CD8-positive, alpha-beta memory T cell (primary cell): ENCODE data around the gene SLC4A1. TPM values are rescaled to one million over a fixed set of nuclear protein-coding genes. Genes with fewer than 3 reads are reported as not detected.

ENCODE experiments used
- CTCF ChIA-PET: fragments of 350-600 bp; sonication (Branson Sonifier 250); formaldehyde crosslinking; loops from one replicate; lab custom pipeline; 2021; ENCODE audit warnings: antibody characterized with exemption; lab: Charles Lee
- POLR2A ChIA-PET: fragments of 350-600 bp; sonication (Branson Sonifier 250); formaldehyde crosslinking; loops from one replicate; lab custom pipeline; 2021; ENCODE audit warnings: antibody characterized with exemption; lab: Charles Lee
- DNase-seq, 5 donors: peaks; one replicate each; pipeline versions ENCODE4 v3.0.0 to v3.0.0-alpha.2; 2020 to 2022; ENCODE audit warnings: mixed read lengths in 1 of 5
- H3K27ac ChIP-seq: one replicate; pipeline ENCODE4 v1.7.0; 2013; ENCODE audit warnings: low read depth, mild to moderate bottlenecking, low read length, moderate library complexity
- H3K27me3 ChIP-seq: 2 replicates; pipeline ENCODE4 v1.7.0; 2013; ENCODE audit warnings: low read length, mild to moderate bottlenecking; ENCODE audit not compliant: insufficient read depth, poor library complexity, severe bottlenecking
- H3K36me3 ChIP-seq: 2 replicates; pipeline ENCODE4 v1.7.0; 2013; ENCODE audit warnings: mild to moderate bottlenecking, low read length, moderate library complexity; ENCODE audit not compliant: insufficient read depth
- H3K4me1 ChIP-seq: 2 replicates; pipeline ENCODE4 v1.7.0; 2013; ENCODE audit warnings: mild to moderate bottlenecking, low read length, moderate library complexity; ENCODE audit not compliant: insufficient read depth
- H3K4me3 ChIP-seq: 2 replicates; pipeline ENCODE4 v1.7.0; 2013; ENCODE audit warnings: mild to moderate bottlenecking, low read length
- H3K9me3 ChIP-seq: 2 replicates; pipeline ENCODE4 v1.7.0; 2013; ENCODE audit warnings: mild to moderate bottlenecking, low read length
- H3K27ac Mint-ChIP-seq, 8 donors: one replicate each; pipeline ENCODE4 v1.8.0; 2020 to 2021; ENCODE audit warnings: mixed read lengths in 8 of 8, mild to moderate bottlenecking in 6 of 8, inconsistent platforms in 3 of 8, moderate library complexity in 3 of 8
- H3K27me3 Mint-ChIP-seq, 2 donors: one replicate each; pipeline ENCODE4 v1.8.0; 2020 to 2021; ENCODE audit warnings: mixed read lengths in 2 of 2, mild to moderate bottlenecking in 1 of 2, moderate library complexity in 1 of 2
- H3K36me3 Mint-ChIP-seq, 3 donors: one replicate each; pipeline ENCODE4 v1.8.0; 2020 to 2021; ENCODE audit warnings: mixed read lengths in 3 of 3, inconsistent platforms in 1 of 3, mild to moderate bottlenecking in 1 of 3
- H3K4me1 Mint-ChIP-seq, 3 donors: one replicate each; pipeline ENCODE4 v1.8.0; 2020 to 2021; ENCODE audit warnings: mixed read lengths in 3 of 3, inconsistent platforms in 1 of 3, mild to moderate bottlenecking in 1 of 3
- H3K4me3 Mint-ChIP-seq, 7 donors: one replicate each; pipeline ENCODE4 v1.8.0; 2020 to 2021; ENCODE audit warnings: mixed read lengths in 7 of 7, mild to moderate bottlenecking in 6 of 7, moderate library complexity in 4 of 7, inconsistent platforms in 2 of 7
- H3K9me3 Mint-ChIP-seq, 5 donors: one replicate each; pipeline ENCODE4 v1.8.0; 2020 to 2022; ENCODE audit warnings: mixed read lengths in 5 of 5, mild to moderate bottlenecking in 3 of 5, moderate library complexity in 2 of 5, inconsistent platforms in 1 of 5
- polyA plus RNA-seq: library from polyadenylated mRNA; unstranded; fragments of 300-500 nt; fragmentation: Illumina TruSeq; gene quantifications from one replicate; pipeline ENCODE4 v1.2.3, GENCODE V29; 2021
- total RNA-seq, 2 experiments: library from RNA; stranded (reverse); gene quantifications; one replicate each; pipeline ENCODE4 v1.2.3, GENCODE V29; 2021

Gene SLC4A1
- total and polyA plus RNA-seq, 3 experiments from 2014 or later = not detected

DNA sequence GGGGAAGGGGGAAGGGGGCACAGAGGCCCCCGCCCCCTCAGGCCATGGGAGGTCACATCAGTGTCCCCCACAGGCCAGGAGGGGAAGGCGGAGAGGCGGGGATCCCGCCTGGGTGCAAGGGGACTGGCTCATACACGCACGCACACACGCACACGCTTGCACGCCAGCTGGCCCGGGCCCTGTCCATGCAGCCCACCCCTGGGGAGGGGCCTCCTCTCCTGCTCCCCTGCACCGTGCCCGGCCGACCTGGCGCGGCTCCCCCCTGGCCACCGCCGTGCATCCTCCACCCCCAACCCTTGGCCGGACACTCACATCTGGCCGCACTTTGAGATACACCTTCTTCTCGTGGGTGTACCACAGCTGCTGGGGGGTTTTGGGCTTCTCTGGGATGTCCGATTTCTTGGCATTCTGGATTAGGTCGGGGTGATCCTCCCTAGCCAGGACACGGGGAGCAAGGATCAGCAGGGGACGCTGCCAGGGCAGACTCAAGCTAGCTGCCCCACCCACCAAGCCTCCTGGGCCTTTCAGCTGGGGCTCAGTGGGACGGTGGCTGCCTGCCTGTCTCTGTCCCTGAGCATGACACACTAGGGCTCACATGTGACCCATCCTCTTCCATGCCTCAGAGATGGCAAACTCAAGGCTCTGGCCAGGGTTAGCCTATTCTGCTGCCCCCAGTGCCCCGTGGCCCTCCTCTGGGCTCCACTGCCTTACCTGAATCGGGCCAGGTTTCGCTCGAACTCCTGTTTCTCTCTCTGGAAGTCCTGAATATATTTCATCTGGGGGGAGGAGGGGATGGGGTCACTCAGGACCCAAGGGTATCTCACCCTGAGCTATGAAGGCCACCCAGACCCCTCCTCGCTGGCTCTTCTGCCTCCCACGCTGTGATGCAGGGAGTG, 55.2 kb downstream of the SLC4A1 start:
- ChIA-PET POLR2A (interaction anchor here (0.6 to 4.0 kb wide), 4 partner anchors 7 to 113 kb away, joined by 4 to 58 read pairs (median 24); partner anchors contain the start of genes SLC25A39 and UBTF), CTCF (interaction anchor here (0.9 to 11.1 kb wide), 5 partner anchors 11 to 140 kb away, joined by 3 to 100 read pairs (median 50); partner anchors contain the start of genes GRN and SLC25A39)
- Histone ChIP-seq H3K27ac (no peak overlapping the region), H3K27me3 (no peaks in the 10 kb centered on the region), H3K4me1 (peaks cover 73% of the 10 kb centered on the region), H3K36me3 (peaks cover 56% of the 10 kb centered on the region), H3K4me3 (no peak overlapping the region), H3K9me3 (no peaks in the 10 kb centered on the region)
- DNase-seq = no peak
- Mint-ChIP-seq H3K9me3 (no peaks in the 10 kb centered on the region), H3K27me3 (peaks cover 0 to 3% of the 10 kb centered on the region in 2 donors), H3K4me1 (peaks cover 51 to 76% (median 54%) of the 10 kb centered on the region in 3 donors), H3K36me3 (peaks cover 17 to 85% (median 27%) of the 10 kb centered on the region in 3 donors), H3K4me3 (peak overlapping the region in 2 of 7 donors; percentile 19 to 71), H3K27ac (peak overlapping the region in 6 of 8 donors; percentile 11 to 97 (median 79))

DNA sequence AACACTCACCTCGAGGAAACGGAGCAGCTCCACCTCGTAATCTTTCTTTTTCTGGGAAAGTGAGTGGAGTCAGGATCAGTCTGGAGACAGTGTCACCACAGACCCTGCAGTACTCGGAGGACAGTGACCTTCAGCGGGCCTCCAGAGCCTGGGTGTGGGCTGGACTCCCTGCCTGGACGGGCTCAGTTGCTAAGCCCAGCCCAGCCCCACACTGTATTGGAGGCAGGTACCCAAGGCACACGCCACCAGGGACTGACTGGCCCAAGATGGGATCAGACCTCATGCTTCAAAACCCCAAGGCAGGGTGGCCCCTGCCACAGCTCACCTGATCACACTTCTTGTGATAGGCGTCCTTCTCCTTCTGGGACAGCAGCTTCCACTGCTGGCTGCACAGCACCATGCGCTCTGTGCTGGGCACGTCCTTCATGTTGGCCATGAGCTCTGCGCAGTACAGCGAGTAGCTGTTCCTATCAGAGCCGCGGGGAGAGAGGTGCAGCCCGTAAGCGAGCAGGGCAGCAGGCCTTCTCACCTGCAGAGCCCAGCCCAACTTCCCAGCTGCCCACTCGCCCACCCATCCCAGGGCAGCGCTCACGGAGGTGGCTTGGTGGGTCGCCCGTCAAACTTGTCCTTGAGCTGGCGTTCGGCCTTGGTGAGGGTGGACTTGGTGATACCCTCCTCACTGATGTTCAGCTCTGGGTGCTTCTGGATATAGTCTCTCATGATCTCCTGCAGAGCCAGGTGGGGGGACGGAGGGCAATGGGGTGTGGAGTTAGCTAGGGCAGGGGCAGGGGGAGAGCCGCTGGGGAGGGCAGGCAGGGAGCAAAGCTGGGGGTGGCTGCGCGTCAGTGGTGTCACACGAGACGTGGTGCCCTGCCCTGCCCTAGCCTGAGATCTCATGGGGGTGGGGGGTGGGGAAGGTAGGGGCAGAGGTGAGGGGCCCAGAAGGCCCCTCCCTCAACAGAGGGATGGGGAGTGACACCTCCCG, 56.4 kb downstream of the SLC4A1 start:
- ChIA-PET POLR2A (interaction anchor here (1.7 to 4.0 kb wide), 4 partner anchors 9 to 134 kb away, joined by 7 to 58 read pairs (median 25); partner anchors contain the start of genes GRN, SLC25A39, TMUB2 and UBTF), CTCF (interaction anchor here (1.1 to 11.1 kb wide), 18 partner anchors 9 to 152 kb away, joined by 3 to 100 read pairs (median 14); partner anchors contain the start of genes FAM171A2, GRN, HDAC5 and RUNDC3A)
- Mint-ChIP-seq H3K36me3 (peaks cover 17 to 83% (median 25%) of the 10 kb centered on the region in 3 donors), H3K27me3 (peaks cover 0 to 3% of the 10 kb centered on the region in 2 donors), H3K9me3 (no peaks in the 10 kb centered on the region), H3K27ac (peak overlapping the region in 3 of 8 donors; percentile 12 to 75 (median 33)), H3K4me1 (peaks cover 41 to 64% (median 42%) of the 10 kb centered on the region in 3 donors), H3K4me3 (peak overlapping the region in 1 of 7 donors; percentile 26)
- Histone ChIP-seq H3K4me1 (peaks cover 62% of the 10 kb centered on the region), H3K36me3 (peaks cover 64% of the 10 kb centered on the region), H3K27me3 (no peaks in the 10 kb centered on the region), H3K4me3 (no peak overlapping the region), H3K9me3 (no peaks in the 10 kb centered on the region), H3K27ac (no peak overlapping the region)
- no peak for DNase-seq

DNA sequence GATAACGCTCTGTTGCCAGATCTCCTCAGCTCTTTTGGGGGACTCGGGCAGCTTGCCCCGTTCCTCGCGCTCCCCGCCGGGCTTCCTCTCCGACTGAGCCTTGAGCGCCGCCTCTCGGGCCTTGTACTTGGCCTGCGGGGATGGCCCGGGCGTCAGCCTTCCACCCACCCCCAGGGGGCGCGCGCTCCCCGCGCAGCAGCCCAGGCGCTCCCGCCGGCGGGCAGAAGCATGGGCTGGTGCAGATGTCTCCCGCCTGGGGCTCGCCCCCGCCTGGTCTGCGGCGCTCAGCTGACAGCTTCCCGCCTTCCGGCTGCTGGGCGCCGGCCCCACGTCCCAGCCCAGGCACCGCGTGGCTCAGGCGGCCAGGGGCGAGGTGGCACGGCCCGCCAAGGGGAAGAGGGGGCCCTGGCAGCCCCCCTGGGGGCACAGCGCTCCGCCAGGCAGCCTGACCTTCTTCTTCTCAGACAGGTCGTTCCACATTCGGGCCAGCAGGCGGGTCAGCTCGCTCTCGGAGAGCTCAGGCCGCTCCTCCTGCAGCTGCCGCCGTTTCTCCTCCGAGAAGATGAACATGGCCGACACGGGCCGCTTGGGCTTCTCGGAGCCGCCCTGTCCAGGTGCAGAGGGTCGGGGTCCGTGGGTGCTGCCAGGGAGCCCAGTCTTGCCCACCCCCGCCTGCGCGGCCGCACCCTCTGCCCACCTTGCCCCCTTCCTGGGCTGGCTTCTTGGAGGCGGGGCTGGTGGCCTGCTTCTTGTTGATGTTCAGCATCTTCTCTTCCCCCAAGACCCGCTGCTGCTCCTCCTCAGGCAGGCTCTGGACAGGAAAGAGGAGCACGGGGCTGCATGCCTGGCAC, 57.4 kb downstream of the SLC4A1 start:
- H3K27me3 ChIP-seq = no peaks in the 10 kb centered on the region
- no peaks in the 10 kb centered on the region for H3K9me3 ChIP-seq
- no peak overlapping the region for H3K27ac ChIP-seq
- Mint-ChIP-seq H3K9me3 (no peaks in the 10 kb centered on the region), H3K27ac (peak overlapping the region; percentile 57 to 96 (median 80)), H3K27me3 (peaks cover 0 to 3% of the 10 kb centered on the region in 2 donors), H3K4me1 (peaks cover 33 to 58% (median 36%) of the 10 kb centered on the region in 3 donors), H3K36me3 (peaks cover 11 to 82% (median 22%) of the 10 kb centered on the region in 3 donors), H3K4me3 (peak overlapping the region in 6 of 7 donors; percentile 12 to 57 (median 39))
- ChIA-PET POLR2A (interaction anchor here (0.6 to 4.0 kb wide), 7 partner anchors 10 to 140 kb away, joined by 3 to 58 read pairs (median 7); partner anchors contain the start of genes ATXN7L3, GRN, SLC25A39 and TMUB2), CTCF (interaction anchor here (1.0 to 11.1 kb wide), 43 partner anchors 9 to 213 kb away, joined by 3 to 100 read pairs (median 6); partner anchors contain the start of genes FAM171A2, GRN, HDAC5 and HROB)
- peaks cover 59% of the 10 kb centered on the region for H3K36me3 ChIP-seq
- H3K4me1 ChIP-seq = peaks cover 51% of the 10 kb centered on the region
- peak overlapping the region; percentile 26 for H3K4me3 ChIP-seq
- DNase-seq = peak; percentile 87 to 94 (median 91)

DNA sequence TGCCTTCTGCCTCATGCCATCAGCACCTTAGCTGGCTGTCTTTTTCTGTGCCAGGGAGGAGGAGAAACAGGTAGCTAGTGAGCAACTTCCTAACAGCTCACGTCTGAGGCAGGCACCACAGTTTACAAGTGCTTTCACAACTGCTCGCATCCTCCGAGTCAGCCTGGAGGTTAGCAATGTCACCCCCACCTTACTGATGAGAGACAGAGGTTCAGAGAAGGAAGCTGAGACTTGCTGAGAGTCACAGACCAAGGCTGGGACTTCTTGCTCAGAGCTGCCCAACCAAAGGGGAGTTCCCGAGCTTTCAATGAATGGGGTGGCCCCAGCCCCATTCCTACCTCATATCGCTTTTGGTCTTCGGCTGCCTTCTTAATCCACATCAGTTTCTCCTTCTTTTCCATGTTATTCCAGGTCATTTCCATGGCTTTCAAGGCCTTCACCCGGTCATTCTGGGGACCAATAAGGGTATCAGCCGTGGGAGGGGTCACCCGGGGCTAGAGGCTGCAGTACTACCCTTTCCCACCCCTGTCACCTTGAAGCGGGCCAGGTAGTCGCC, 58.1 kb downstream of the SLC4A1 start:
- CTCF ChIA-PET = interaction anchor here (1.0 to 11.1 kb wide), 42 partner anchors 9 to 213 kb away, joined by 3 to 100 read pairs (median 6); partner anchors contain the start of genes FAM171A2, GRN, HDAC5 and HROB
- H3K27me3 ChIP-seq = no peaks in the 10 kb centered on the region
- peak overlapping the region; percentile 26 for H3K4me3 ChIP-seq
- H3K36me3 ChIP-seq = peaks cover 52% of the 10 kb centered on the region
- POLR2A ChIA-PET = interaction anchor here (0.6 to 4.0 kb wide), 7 partner anchors 10 to 140 kb away, joined by 3 to 58 read pairs (median 7); partner anchors contain the start of genes ATXN7L3, GRN, SLC25A39 and TMUB2
- Mint-ChIP-seq H3K36me3 (peaks cover 9 to 77% (median 18%) of the 10 kb centered on the region in 3 donors), H3K4me1 (peaks cover 26 to 51% (median 29%) of the 10 kb centered on the region in 3 donors), H3K27ac (peak overlapping the region; percentile 57 to 96 (median 80)), H3K9me3 (no peaks in the 10 kb centered on the region), H3K4me3 (peak overlapping the region in 6 of 7 donors; percentile 12 to 57 (median 39)), H3K27me3 (peaks cover 0 to 3% of the 10 kb centered on the region in 2 donors)
- peaks cover 44% of the 10 kb centered on the region for H3K4me1 ChIP-seq
- H3K27ac ChIP-seq = no peak overlapping the region
- DNase-seq = no peak
- no peaks in the 10 kb centered on the region for H3K9me3 ChIP-seq

DNA sequence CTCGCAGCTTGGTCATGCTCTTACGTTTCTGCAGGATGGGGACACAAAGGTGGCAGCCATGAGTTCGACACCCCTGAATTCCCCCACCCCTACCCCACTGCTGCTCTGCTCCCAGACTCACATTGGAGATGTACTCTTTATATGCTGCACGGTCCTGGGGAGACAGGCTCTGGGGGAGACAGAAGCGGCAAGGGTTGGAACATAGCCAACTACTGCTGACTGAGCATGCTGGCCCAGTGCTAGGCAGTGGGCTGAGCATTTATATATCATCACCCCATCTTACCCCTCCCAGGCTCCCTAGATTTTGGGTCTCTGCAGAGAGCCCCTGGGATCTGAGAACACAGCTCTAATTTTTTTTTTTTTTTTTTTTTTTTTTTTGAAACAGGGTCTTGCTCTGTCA, 60.2 kb downstream of the SLC4A1 start:
- Mint-ChIP-seq H3K4me3 (no peak overlapping the region), H3K36me3 (peaks cover 6 to 55% (median 8%) of the 10 kb centered on the region in 3 donors), H3K4me1 (peaks cover 23 to 44% (median 25%) of the 10 kb centered on the region in 3 donors), H3K27me3 (peaks cover 0 to 4% of the 10 kb centered on the region in 2 donors), H3K27ac (peak overlapping the region in 1 of 8 donors; percentile 64), H3K9me3 (no peaks in the 10 kb centered on the region)
- no peaks in the 10 kb centered on the region for H3K27me3 ChIP-seq
- peaks cover 44% of the 10 kb centered on the region for H3K36me3 ChIP-seq
- ChIA-PET POLR2A (no interaction called here), CTCF (interaction anchor here (1.3 to 11.1 kb wide), 4 partner anchors 13 to 138 kb away, joined by 6 to 100 read pairs (median 50); partner anchors contain the start of genes GRN, SLC25A39 and UBTF)
- no peak for DNase-seq
- H3K27ac ChIP-seq = no peak overlapping the region
- no peaks in the 10 kb centered on the region for H3K9me3 ChIP-seq
- H3K4me3 ChIP-seq = no peak overlapping the region
- H3K4me1 ChIP-seq = peaks cover 38% of the 10 kb centered on the region

DNA sequence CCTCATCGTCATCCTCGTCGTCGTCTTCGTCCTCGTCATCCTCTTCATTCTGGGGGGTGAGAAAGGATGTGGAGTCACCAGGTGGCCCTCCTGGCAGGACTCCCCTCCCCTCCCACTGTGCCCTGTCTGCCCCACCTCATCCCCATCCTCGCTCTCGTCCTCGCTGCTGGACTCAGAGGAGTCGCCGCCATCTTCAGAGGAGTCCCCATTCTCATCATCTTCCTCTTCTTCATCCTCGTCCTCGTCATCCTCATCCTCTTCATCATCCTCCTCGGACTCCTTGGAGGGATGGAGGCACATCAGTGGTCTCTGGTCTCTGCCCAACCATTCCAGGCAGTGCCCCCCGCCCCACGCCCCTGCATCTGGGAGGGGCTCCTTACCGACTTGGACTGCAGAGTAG, 60.6 kb downstream of the SLC4A1 start:
- DNase-seq = no peak
- POLR2A ChIA-PET = no interaction called here
- Histone ChIP-seq H3K9me3 (no peaks in the 10 kb centered on the region), H3K36me3 (peaks cover 44% of the 10 kb centered on the region), H3K4me3 (no peak overlapping the region), H3K27me3 (no peaks in the 10 kb centered on the region), H3K27ac (no peak overlapping the region), H3K4me1 (peaks cover 38% of the 10 kb centered on the region)
- CTCF ChIA-PET = interaction anchor here (1.3 to 11.1 kb wide), 3 partner anchors 10 to 138 kb away, joined by 6 to 100 read pairs (median 11); partner anchors contain the start of gene GRN
- peaks cover 0 to 4% of the 10 kb centered on the region in 2 donors for H3K27me3 Mint-ChIP-seq
- no peak overlapping the region for H3K4me3 Mint-ChIP-seq
- H3K36me3 Mint-ChIP-seq = peaks cover 6 to 54% (median 8%) of the 10 kb centered on the region in 3 donors
- H3K9me3 Mint-ChIP-seq = no peaks in the 10 kb centered on the region
- peak overlapping the region in 1 of 8 donors; percentile 64 for H3K27ac Mint-ChIP-seq
- peaks cover 26 to 47% (median 26%) of the 10 kb centered on the region in 3 donors for H3K4me1 Mint-ChIP-seq
